IMR-90 (cell line): ENCODE data around the gene ZCCHC7.

Source experiments
- MAFK ChIP-seq: IDR thresholded peaks from 2 replicates; pipeline ENCODE4 v1.6.1; 2012; ENCODE audit warnings: low read depth, low read length, improper control_type of control experiment
- POLR2A ChIP-seq: IDR thresholded peaks from 2 replicates; pipeline ENCODE4 v1.6.1; 2012; ENCODE audit warnings: mild to moderate bottlenecking, low read depth, low read length
- RAD21 ChIP-seq: IDR thresholded peaks from 2 replicates; pipeline ENCODE4 v1.6.1; 2012; ENCODE audit warnings: low read length, improper control_type of control experiment
- RFX5 ChIP-seq: IDR thresholded peaks from 2 replicates; pipeline ENCODE4 v1.8.0; 2012; ENCODE audit warnings: low read depth, mild to moderate bottlenecking, low read length, moderate library complexity
- TF ChIP-seq, protein P1 (sequence below): conservative IDR thresholded peaks from 2 replicates; pipeline ENCODE4 v1.5.1; 2012; ENCODE audit warnings: mild to moderate bottlenecking, low read depth, low read length, improper control_type of control experiment
- TF ChIP-seq, protein P2 (sequence below): fragments of 150-350 bp; IDR thresholded peaks from 2 replicates; pipeline ENCODE4 v1.6.1; 2017; ENCODE audit warnings: mild to moderate bottlenecking, antibody characterized with exemption, low read length, low read depth

DNA sequence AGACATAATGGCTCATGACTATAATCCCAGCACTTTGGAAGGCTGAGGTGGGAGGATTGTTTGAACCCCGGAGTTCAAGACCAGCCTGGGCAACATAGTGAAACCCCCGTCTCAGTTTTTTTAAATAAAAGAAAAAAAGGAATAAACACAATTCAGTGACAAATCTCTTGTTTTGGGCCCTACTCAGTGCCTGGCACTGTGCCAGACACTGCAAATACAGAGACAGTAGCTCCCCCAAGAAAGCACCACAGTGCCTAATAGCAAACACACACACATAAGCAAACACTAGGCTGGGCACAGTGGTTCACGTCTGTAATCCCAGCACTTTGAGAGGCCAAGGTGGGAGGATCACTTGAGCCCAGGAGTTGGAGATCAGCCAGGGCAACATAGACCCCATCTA is 252.5 kb downstream of the ZCCHC7 start:
- TF ChIP-seq MAFK: no peak
- TF ChIP-seq, protein P1, sequence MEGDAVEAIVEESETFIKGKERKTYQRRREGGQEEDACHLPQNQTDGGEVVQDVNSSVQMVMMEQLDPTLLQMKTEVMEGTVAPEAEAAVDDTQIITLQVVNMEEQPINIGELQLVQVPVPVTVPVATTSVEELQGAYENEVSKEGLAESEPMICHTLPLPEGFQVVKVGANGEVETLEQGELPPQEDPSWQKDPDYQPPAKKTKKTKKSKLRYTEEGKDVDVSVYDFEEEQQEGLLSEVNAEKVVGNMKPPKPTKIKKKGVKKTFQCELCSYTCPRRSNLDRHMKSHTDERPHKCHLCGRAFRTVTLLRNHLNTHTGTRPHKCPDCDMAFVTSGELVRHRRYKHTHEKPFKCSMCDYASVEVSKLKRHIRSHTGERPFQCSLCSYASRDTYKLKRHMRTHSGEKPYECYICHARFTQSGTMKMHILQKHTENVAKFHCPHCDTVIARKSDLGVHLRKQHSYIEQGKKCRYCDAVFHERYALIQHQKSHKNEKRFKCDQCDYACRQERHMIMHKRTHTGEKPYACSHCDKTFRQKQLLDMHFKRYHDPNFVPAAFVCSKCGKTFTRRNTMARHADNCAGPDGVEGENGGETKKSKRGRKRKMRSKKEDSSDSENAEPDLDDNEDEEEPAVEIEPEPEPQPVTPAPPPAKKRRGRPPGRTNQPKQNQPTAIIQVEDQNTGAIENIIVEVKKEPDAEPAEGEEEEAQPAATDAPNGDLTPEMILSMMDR: no peak
- no peak for TF ChIP-seq POLR2A
- TF ChIP-seq RAD21: no peak
- TF ChIP-seq, protein P2, sequence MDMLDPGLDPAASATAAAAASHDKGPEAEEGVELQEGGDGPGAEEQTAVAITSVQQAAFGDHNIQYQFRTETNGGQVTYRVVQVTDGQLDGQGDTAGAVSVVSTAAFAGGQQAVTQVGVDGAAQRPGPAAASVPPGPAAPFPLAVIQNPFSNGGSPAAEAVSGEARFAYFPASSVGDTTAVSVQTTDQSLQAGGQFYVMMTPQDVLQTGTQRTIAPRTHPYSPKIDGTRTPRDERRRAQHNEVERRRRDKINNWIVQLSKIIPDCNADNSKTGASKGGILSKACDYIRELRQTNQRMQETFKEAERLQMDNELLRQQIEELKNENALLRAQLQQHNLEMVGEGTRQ: no peak
- TF ChIP-seq RFX5: no peak
